ENCODE data around the gene MRPL1.

Gene MRPL1

DNA sequence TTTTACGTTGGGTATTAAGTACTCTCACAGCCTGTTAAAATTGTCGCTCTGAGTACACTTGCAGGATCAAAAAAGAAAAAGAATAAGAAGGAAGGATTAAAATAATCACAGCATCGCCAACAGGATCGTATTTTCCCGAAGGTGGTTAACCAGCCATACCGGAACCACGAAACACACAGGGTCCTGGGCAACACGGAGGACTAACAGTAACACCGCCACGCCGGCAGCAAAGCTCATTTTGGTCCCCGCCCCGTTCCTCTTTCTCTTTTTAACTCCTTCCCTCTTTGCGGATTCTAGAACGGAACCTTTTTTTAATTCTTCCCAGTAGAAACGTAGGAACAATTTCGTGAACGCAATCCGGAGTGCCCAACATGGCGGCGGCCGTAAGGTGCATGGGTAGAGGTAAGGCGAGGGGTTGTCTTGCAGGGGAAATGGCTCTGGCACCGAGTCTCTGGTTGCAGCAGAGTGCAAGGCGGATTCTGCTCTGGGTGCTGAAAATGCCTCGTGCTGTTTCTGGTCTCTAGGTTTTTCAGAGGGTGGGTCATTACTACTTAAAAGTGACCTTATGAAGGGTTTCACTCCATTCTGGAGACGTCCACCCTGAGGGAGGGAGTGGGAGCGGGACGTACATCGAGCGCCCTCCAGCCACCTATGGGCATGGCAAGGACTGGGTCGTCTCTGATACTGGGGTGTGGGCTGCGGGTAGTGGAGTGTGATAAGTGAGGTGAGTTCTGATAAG, at the start of gene MRPL1:
Gene MRPL1, plus strand, starts transcription at position 353 of the 739 bp plus-strand sequence. Its CDS starts 19 bp downstream, at position 372.
- peak; percentile 74 to 78 for DNase-seq (ENCODE audit: low read depth in 2 of 2, low spot score in 1 of 2)

DNA sequence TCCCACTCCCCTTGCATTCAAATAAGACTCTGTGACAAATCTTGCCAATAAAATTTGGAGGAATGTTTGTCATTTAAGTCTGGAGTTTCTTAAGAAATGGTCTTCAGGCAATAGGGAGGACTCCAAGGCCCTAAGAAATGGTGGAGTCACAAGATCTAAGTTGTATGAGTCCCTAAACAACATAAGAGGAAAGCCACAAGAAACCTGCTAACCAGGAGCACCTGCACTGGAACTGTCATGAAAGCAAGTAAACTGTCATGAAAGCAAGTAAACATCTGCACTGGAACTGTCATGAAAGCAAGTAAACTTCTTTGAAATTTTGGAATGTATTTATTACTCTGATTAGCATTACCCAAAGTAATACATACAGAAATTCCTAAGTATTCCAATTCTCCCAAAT, 47.0 kb upstream of the MRPL1 start:
- DNase-seq (ENCODE audit: low read depth in 2 of 2, low spot score in 1 of 2): no peak

DNA sequence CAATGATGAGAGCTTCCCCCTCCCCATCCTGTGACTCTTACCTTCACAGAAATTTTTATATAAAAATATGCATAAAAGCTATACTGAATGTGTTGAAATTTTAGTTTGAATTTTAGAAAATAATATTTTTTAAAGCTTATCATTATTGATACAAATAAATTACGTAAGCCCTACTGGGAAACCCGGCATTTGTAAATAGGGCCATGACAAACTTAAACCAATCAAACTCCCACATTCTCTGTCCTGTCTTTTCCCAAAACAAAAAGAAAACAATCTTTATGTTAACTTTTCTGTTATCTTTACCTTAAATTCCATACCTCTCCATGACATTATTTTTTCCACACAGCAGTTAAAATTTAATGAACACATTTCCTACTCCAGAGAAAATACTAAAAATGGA, 46.1 kb upstream of the MRPL1 start:
- no peak for DNase-seq (ENCODE audit: low read depth in 2 of 2, low spot score in 1 of 2)

DNA sequence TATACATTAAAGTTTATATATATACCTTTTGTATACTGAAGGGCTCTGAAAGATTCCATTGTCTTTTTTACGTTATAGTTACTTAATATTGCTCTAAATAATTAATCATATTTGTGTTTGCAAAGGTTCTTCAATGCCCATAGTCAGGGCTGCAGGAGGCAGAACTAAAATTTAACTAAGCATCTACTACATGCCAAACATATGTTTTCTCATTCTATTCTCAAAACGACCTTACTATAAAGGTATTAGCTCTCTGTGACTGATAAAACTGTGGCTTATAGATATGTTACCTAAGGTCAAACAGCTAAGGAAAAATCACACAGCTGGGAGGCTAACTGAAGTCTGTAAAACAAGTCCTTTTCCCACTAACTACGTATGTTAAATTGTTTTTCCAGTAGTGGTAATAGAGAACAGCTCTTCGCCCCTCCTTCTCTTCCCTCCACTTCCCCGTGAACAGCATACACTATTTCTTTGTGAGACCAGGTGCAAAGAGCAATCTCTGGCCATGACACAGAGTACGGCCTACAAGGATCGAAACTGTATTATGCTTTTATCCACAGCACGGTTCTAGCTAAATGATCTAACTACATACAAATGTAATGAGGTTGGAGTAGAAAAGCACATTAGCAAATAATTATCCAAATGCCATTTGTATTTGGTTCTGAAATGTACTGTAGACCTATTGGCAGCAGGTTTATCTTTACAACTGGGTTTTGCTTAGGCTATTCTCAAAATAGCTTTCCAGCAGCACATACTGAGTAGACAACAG, 45.1 kb upstream of the MRPL1 start:
- DNase-seq (ENCODE audit: low read depth in 2 of 2, low spot score in 1 of 2): no peak

DNA sequence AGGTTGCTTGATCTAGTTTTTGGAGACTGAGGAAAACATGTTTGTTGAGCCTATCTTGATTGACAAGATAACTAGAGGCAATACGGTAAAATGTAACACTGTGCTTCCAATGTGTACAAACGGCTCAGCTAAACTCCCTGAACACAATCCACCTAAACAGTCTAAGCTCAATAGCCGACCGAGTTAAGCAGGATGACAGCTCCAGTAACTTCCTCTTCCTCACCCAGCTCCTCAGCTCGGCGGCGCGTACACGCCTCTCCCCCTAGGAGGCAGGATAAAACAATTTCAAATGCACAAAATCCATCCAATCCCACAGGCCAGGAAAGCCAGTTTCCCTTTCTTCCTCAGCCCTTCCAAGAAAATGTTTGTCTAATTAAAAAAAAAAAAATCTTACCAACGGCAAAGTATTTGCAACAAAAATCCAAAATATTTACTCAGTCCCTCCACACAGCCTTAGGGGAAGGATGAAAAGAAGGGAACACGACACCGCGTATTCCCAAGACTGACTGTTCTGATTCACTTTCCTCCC, 44.5 kb upstream of the MRPL1 start:
- DNase-seq (ENCODE audit: low read depth in 2 of 2, low spot score in 1 of 2): peak in 1 of 2 donors; percentile 11

DNA sequence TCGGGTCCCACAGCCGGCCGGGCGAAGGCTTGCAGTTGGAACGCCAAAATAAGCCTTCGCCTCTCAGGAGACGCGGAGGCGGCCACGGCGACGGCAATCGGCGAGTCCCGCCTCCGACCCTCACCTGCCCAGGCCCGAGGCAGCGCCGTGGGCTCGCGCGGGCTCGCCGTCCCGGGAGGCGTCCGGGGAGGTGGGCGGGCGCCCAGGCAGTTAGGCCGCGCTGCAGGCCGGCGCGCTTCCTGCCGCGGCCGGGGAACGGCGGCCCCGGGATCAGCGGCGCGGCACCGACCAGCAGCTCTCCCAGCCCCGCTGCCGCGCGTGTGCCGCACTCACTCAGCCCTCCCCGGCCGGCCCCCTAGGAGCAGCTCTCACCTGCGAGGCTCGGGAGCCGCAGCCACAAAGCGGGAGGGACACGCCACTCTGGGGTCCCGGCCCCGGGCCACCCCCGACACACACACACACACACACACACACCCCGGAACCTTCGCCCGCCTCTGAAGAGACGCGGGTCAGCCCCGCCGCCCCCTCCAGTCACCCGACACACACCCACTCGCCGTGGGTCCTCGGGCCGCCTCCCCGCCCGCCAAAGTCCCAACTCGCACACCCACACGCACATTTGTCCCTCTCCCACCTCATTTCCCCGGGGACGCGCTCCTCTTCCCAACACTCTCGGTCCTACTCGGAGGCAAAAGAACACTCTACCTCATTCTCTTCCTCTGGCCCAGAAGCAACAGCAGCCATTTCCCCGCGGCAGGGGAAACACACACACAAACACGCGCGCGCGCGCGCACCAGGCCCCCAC, 43.8 kb upstream of the MRPL1 start, which contains the start of gene CNOT6L:
Gene CNOT6L, minus strand, starts transcription at position 767 of the 802 bp plus-strand sequence. Its CDS starts 60 bp downstream, at position 707.
- DNase-seq (ENCODE audit: low read depth in 2 of 2, low spot score in 1 of 2): peak; percentile 56 to 76

DNA sequence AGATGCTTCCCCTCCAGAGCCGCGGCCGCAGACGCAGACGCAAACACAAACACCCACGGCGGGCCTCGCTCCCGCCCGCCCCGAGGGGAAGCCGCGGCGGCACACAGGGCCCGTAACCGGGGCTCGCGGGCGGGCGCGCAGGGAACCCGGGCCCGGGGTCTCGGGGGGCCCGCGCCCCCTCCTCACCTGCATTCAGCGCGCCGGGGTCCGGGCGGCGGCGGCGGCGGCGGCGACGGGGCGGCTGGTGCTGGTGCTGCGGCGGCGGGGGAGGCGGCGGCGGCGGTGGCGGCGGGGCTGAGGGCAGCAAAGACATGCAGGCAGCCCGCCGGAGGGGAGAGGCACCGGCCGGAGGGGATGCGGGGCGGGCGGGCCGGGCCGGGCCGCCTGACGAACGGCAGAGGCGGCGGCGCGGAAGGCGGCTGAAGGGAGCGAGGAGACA, 43.2 kb upstream of the MRPL1 start:
- no peak for DNase-seq (ENCODE audit: low read depth in 2 of 2, low spot score in 1 of 2)

DNA sequence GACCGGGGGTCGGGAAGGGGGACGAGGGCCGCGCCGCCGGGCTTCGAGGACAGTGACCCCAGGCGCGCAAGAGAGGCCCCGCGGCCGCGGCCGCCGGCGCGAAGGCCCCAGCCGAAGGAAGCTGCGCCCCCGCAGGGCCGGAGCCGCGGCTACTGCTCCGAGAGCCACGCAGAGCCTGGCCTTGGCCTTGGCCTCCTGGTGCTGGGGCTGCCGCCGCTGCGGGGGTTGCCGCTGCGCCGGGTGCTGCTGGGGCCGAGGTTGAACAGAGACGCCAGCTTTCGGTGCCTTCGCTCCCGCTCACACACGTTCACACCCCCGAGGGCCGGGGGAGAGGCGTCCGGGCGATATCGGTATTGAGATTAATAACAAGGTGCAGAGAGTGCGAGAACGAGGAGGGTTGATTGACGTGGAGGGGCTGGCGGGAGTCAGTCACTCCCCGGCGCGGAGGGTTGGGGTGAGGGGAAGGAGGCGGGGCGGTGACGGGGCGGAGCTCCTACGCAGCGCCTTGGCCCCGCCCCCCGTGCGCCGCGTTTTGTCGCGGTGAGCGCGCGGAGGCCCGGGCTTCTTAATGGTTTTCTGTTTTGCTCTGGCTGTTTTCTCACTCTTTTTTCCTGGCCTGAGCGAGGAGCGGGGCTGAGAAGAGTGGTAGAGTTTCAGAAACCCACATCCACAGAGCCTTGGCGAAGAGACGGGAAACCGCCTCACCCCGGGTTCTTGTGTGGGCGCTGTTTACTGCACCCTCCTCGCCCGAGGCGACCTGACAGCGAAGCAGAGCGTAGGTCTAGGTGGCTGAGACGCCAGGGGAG, 42.6 kb upstream of the MRPL1 start:
- peak; percentile 90 for DNase-seq (ENCODE audit: low read depth in 2 of 2, low spot score in 1 of 2)

DNA sequence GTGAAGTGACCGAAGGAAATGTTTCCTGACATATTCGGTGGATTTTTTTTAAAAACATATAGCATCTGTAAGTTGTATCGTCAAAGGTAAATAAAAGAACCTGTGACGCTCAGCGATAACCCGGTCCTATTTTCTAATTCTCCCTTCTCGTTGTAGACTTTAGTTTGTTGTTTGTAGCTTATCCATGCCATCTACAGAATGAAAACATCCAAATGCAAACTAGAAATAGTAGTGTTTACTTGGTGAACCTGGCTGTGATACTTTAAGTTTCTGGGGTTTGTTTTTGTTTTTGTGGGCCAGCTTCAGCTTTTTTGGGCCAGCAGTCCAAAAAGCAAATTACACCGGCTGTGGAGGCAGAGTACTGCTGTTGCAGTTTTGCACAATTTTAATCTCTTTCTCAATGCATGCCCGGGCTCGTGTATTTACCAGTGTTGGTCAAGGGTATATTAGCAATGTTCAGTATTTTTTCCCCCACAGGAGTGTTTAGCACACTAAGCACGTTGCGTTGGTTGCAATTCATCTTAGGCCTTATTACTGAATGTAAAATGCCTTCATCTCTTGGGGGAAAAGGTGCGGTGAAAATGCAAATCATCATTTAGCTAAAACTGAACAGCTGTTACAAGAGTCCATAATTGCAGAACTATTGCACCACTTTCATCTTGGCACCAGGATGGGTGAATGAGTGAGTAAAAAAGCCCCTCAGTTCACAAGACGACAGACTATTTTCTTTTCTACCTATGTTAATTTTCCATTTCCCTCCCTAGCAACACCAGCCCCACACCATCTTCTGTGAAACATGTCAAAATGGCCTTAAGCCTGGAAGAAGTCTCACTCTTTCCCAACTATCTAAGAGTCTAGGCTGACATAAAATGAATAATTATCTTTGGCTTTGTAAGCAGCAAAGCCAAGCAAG, 41.7 kb upstream of the MRPL1 start:
- no peak for DNase-seq (ENCODE audit: low read depth in 2 of 2, low spot score in 1 of 2)

DNA sequence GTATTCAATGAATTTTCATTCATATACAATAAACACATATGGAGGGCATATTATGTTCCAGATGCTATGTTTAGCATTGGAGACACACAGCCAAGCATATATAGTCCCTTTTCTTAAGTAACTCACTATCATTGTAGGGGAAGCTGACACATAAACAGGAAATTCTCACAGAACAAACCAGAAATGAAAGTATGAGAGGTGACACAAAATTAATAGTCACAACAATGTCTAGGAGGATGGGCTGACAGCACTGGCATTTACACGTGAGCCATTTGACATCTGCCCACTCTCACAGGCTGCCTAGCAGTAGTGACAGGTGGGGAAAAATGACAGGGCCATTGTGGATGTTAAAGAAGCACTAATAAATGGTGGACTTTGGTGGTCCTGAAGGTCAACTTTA, 40.9 kb upstream of the MRPL1 start:
- no peak for DNase-seq (ENCODE audit: low read depth in 2 of 2, low spot score in 1 of 2)

DNA sequence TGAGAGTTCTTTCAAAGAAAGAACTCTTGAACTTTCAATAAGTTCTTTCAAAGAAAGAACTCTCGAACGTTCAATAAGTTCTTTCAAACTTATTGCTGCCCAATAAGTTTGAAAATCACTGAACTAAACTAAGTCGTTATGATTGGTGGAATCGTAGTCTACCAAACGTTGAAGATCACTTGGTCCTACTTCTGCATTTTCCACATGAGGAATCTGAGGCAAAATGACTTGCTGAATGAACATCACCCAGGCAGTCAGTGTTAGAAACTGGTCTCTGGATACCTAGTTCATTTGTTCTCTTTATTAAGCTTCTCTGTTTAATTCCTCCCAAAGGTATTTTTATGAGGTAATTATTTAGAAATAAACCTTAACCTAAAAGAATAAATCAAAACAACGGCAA, 36.4 kb upstream of the MRPL1 start:
- no peak for DNase-seq (ENCODE audit: low read depth in 2 of 2, low spot score in 1 of 2)

DNA sequence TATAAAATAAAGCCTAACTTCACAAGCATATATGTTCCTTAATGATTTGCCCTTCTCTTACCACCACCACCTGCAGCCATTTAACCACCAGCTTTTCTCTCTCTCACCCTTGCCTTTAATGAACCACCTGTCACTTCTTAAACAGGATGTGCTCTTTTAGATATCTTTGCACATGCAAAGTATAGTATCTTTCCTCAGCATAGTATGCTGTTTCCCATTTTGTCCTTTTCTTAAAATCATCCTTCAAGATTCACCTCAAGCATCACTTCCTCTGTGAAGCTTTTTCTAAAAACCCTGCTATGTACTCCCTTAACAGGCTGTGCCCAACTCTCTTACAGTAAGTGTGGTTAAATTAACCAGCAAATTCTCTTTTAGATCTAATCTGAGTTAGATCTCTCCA, 35.3 kb upstream of the MRPL1 start:
- no peak for DNase-seq (ENCODE audit: low read depth in 2 of 2, low spot score in 1 of 2)

DNA sequence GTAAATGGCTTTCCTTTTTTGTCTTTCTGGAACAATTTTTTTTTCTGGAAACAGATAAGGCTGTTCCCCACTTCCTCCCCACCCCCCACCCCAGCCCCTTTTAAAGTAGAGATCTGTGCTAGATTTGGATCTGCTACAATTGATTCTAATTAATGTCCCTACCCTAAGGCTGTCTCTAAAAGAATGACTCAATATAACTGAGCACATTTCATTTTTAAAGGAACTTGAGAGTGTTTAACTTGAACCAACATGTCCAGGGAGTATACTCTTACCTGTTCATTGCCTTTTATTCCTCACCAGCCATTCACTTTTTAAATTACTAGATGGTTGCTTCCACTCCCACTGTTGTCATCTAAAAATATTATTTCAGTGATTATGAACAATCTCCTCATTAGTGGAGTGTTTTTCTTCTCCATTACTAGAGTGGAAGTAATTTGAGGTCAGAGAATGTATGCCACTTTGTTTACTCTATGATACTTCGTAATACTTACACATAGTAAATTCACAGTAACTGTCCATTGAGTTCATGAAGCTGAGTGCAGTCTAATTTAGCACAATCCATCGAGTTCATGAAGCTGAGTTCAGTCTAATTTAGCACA, 29.4 kb upstream of the MRPL1 start:
- DNase-seq (ENCODE audit: low read depth in 2 of 2, low spot score in 1 of 2): no peak

DNA sequence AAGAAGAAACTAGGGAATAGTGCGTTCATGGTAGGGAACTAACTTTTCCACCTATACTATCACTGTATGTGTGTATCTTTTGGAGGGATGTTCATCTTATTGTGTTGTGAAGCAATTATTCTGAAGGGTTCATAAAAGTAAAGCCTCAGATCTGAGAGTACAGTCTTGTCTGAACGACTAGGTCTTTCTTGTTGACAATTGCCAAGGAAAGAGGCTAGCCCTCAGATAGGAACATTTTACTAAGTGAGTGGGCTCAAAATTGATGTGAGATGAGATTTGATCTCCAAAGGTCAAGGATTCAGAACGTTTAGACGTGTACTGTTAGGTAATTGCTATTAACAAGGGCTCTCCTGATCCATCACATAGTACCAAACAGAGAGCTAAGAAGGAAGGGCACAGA, 28.2 kb upstream of the MRPL1 start:
- no peak for DNase-seq (ENCODE audit: low read depth in 2 of 2, low spot score in 1 of 2)

DNA sequence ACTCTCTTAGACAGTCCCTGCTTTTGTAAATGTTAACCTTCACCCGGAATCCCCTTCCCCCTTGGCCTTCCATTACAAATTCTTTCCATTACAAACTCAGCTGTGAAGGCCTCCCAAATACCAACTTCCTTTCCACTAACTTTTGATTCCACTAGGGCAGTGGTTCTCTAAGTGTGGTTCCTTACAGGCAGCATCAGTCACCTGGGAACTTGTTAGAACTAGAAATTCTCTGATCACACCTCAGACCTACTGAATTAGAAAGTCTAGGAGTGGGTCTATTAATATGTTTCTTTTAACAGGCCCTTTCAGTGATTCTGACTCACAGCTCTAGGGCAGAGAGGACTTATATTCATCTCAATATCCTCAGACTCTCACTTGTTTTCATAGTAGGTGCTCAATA, 19.0 kb upstream of the MRPL1 start:
- DNase-seq (ENCODE audit: low read depth in 2 of 2, low spot score in 1 of 2): no peak

DNA sequence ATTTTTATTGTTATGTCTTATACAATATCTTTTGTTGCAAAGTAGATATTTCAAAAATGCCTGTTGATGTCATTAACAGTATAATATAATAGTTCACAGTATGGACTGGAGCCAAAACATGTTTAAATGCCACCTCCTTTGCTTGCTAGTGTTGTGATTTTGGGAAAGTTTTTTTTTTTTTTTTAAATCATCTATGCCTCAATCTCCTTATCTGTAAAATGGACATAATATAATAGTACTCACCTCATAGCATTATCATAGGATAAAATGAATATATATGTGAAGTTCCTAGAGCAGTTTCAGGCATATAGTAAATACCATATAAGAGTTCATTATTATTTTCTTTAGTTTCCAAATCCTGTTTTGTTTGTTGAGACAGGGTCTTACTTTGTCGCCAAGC, 18.3 kb upstream of the MRPL1 start:
- DNase-seq (ENCODE audit: low read depth in 2 of 2, low spot score in 1 of 2): no peak

DNA sequence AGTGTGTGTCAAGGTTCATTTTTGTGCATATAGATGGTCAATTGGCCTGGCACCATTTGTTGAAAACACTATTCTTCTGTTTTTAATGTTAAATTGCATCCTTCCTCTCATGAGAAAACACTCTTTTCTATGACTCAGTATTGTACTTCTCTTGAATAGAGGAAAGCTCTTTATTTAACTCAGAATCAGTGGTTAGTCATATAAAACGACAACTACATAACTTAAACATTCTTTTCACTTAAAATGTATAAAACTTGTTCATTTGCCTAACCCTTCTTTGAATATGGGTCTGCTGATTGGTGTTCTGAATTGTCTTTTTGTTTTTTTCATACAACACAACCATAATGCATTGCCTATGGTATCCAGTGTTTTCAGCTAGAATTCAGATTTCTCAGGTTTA, 17.2 kb upstream of the MRPL1 start:
- DNase-seq (ENCODE audit: low read depth in 2 of 2, low spot score in 1 of 2): no peak

DNA sequence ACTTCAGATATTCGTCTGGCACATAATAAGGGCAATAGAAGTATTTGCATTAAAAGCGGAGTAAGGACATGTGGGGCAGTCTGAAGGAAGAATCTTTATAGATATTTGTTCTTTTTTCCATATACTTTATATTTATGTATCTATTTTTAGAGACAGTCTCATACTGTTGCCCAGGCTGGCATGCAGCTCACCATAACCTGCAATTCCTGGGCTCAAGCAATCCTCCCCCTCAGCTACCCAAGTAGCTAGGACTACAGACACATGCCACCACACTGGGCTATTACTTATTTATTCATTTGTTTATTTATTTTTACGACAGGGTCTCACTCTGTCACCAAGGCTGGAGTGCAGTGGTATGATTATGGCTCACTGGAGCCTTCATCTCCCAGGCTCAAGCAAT, 16.7 kb upstream of the MRPL1 start:
- DNase-seq (ENCODE audit: low read depth in 2 of 2, low spot score in 1 of 2): no peak

DNA sequence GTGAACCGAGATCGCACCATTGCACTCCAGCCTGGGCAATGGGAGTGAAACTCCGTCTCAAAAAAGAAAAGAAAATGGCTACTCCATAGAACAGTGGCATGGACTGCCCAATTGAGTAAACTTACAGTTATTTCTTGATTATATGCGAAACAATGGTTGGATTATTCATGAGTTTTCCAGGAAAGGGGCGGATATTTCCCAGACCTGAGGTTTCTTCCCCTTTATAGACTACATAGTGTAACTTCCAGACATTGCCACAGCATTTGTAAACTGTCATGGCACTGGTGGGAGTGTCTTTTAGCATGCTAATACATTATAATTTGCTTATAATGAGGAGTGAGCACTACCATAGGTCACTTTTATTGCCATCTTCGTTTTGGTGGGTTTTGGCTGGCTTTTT, 14.1 kb upstream of the MRPL1 start:
- no peak for DNase-seq (ENCODE audit: low read depth in 2 of 2, low spot score in 1 of 2)

All from stimulated activated CD8-positive, alpha-beta memory T cell treated with anti-CD3 and anti-CD28 coated beads, Interleukin-4, amount 100 ng/mL, for 1 hour (primary cell).